Stimulated activated CD8-positive, alpha-beta memory T cell treated with anti-CD3 and anti-CD28 coated beads, Interleukin-12 subunit alpha, Interleukin-12 subunit beta, amount 100 ng/mL, for 4 hours (primary cell): ENCODE data around the gene WNT9A.

Experiments used
- DNase-seq: peaks from one replicate; pipeline ENCODE4 v3.0.0-alpha.2; 2020; ENCODE audit warnings: low read depth

The WNT9A gene

GRCh38 chr1:227897704-227898438 is 49.9 kb downstream of the WNT9A start:
- no peak for DNase-seq

DNA sequence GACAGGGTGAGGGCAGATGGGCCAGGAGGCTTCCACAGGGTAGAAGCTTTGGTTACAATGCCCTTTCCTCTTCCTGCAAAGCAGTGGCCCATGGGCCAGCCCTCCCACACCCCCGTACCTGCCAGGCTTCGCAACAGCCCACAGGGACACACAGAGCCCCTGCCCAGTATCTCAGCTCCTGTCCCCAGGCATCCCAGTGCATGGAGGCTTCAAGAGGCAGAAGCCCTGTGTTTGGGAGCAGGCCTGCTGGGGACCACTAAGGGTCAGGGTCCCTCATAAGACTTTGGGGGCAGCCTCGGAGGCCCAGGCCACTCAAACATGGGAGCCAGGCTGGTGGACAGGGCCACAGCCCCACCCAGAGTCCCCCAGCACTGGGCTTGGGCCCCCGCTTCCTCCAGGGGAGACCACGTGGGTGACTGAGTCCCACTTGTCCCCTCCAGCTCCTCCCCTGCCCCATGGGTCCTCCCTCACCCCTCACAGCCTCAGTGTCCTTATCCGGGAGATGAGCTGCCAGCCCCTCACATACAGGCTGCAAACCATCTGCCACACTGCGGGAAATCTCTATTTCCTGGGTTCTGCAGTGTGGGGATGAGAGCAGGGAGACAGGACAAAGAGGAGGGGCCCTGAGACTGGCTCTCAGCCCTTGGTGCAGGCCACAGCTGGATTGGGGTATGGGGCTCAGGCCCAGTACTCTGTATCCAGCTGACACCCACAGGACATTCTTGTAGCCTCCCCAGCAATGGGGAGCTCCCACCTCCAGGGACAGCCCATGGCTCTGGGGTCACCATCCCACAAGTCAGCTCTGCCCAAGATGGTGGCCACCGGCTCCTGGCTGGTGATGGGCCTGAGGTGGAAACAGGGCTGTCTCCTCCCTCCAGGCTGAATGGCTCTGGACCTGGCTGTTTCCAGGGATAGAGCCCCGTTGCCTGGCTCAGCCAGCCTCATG is 50.7 kb downstream of the WNT9A start:
- DNase-seq = no peak

DNA sequence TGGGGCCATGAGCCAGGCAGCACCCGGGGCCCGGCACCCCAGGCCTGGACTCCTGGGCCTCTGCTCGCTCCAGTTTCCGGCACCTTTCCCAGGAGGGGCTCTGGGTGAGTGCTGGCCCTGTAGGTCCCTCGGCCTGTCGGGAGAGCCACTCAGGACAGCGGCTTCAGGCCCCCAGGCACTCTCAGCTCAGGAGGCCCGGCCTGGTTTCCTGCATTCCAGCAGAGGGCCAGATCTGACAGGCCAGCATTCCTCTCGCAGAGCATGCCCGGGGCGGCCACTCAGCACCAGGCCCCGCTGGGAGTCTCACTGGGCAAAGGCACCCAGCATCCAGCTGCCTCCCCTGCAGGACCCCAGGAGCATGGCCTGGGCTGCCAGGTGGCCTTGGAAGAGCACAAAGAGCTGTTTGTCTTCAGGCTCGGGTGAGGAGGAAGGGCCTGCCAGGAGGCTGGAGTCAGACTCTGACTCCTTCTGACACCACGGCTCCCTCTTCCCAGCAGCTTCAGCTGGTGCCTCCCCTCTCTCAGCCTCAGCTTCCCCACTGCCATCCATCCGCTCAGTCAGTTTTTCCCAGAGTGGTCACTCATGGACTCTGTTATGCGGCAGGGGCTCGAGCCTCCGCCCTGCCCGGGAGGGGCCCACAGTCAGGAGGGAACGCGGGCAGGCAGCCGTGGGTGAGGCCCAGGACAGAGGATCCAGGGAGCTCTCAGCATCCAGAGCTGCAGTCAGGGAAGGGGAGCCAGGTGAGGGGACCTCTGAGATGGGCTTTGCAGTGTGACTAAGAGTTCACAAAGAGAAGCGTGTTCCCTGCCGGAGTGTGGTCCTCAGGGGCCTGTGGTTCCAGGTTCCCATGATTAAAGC is 51.7 kb downstream of the WNT9A start:
- no peak for DNase-seq

GRCh38 chr1:227894831-227895451 is 52.8 kb downstream of the WNT9A start:
- DNase-seq = no peak

- DNase-seq = no peak
Measured at GRCh38 chr1:227893949-227894721, 53.6 kb downstream of the WNT9A start.

DNA sequence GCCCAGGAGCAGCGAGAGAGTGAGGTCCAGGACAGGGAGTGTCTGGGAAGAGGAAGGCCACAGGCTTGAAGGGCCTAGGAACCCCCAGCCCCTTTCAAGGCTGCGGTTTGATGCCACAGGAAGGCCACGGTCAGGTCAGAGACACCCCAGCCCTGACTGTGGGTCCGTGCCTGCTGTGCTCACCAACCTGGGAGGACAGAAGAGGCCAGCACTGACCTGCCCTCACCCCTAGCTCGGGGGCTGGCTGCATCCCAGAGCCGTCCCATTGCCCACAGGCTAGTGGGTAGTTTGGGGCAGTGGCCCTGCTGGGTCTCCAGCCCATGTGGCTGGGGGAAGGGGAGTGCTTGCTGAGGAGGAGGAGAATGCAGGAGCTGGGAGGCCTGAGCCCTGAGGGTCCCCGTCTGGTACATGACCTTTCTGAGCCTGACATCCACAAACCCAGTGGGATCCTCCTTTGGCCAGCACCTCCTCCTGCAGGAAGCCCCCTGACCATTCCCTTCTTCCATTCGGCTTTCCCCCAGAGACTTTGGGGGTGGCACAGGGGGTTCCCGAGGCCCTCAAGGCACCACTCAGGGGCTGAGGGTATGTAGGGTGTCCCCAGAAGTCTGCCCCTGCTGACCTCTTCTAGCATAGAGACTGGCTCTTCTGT is 54.3 kb downstream of the WNT9A start:
- DNase-seq = no peak

DNA sequence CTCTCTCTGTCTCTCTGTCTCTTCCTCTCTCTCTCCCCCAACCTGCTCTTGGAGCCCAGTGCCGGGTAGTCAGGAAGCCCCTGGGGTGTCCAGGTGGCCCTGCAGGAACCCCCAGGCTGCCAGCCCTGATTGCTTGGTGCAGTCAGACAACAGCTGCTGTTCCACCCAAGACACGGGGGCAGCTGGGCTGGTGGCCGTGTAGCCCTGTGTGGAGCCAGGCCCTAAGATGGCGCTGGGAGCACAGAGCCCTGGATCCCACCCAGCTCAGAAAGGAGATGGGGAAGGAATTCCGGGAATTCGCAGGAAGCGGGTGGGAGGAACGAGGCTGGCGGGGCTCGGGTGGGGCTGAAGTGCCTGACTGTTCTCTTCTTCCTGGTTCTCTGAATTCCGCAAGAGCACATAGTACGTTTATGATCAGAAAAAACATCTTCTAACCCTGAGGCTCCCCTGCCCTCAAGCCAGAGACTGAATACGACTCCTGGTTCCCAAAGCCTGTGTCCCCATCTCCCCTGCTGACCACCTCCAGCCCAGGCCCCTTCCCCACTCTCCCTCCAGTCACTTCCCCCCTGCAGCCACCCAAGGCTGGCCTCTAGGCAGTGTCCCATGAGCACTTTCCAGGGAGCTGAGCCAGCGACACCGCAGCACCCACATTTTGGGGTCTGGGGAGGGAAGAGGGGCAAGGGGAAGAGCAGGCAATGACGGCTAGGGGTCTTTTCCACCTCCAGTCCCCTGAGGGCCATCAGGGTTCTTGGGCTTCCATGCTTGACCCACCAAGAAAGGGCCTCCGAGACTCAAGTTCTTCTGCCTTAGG is 55.0 kb downstream of the WNT9A start:
- DNase-seq = no peak

GRCh38 chr1:227891955-227892488 is 55.7 kb downstream of the WNT9A start:
- DNase-seq = no peak

GRCh38 chr1:227891223-227891954 is 56.3 kb downstream of the WNT9A start:
- DNase-seq = no peak

GRCh38 chr1:227890451-227891222 is 57.1 kb downstream of the WNT9A start:
- DNase-seq = no peak

GRCh38 chr1:227889863-227890405 is 57.8 kb downstream of the WNT9A start:
- no peak for DNase-seq

DNA sequence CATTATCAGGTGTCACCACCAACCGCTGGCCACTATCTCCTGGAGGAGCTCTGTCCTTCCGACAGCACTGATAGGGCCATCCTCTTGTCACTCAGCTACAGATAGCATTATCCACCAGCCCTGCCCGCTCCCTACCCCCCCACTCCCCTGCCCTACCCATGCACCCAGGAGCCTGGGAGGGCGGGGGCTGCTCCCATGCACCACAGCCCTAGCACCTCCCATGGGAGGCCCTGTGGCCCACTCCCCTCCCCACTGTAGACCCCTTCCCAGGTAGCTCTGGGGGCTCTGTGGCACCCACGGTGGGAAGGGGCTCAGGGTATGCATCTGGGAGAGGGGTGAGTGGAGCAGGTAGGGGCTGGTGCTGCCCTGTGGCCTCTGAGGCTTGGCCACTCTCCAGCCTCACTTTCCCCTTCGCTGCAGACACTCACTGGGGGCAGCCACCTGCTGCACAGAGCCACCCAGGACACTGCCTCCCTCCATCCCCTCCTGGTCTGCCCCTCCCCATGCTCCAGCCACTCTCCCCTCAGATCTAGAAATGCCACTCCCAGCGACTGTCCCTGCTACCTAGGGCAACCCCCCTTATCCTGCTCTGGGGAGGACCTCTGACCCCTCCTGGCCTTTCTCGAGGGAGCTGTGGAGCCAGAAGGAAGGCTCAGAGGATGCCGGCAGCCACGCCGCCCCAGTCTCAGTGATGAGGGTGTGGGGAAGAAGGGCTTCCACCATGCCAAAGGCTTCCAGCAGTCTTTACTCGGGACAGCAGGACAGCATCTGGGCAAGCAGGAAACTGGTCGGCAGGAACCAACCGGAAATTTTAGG is 58.5 kb downstream of the WNT9A start:
- no peak for DNase-seq

DNA sequence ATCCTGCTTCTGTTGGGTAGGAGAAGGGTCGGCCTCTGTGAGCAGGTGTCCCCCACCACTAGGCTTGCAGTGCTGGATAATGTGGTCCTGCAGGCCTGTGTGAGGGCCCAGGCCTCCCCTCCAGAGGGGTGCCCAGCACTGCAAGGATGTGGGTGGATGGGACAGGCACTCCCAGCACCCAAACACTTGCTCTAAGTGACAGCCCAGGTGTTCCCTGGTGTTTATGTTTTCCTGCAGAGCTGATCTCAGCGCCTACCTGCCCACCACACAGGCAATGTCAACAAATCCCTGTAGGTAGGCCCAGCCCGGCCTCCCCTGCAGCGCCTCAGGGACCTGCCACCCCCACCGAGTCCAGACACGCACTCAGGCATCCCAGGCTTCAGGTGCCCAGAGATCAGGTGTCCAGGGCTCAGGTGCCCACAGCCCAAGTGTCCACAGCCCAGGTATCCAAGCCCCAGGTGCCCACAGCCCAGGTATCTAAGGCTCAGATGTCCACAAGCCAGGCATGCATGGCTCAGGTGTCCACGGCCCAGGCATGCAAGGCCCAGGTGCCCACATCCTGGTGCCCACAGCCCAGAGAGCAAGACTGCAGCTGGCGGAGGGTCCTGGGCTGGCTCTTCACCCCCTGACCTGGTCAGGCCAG is 59.2 kb downstream of the WNT9A start:
- DNase-seq = no peak

- DNase-seq = no peak
Measured at GRCh38 chr1:227887697-227888403, 59.9 kb downstream of the WNT9A start.

DNA sequence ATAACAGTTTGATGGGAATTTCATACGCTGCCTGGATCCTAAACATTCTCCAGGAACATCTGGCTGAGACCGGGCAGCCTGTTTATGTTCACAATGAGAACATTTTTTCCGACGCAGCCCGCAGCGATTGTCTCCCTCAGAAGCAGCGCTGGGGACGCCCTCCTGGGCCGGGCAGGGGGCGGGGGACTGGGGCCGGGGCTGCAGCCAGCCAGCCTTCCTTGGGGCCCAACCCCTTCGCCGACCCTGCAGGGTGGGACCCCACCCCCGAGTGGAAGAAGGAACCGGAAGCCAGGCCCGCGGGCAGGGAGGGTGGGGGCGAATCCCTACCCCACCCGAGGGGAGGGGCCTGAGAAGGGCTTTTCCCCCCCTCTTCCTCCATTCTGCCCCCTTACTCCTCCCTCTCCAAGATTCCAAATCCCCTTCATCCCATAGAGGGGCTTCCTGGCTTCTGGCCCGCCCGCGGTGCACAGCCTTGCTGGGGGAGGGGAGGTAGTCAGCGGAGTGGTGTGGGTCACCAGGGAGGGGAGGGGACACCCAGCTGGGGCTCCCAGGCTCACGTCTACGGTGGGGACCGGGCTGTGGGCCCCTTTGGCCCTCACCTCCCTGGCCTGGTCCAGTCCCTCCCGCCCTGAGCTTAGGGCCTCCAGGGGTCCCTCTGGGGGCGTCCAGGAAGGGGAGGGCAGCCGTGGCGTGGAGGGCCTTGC is 60.6 kb downstream of the WNT9A start:
- DNase-seq = no peak
